ENCODE results near the gene HCAR3. TPM values are rescaled to one million over a fixed set of nuclear protein-coding genes. Genes with fewer than 3 reads are reported as not detected.
A peak's percentile ranks its signal among the peaks of the same experiment; 100 is the strongest.
"Not testable (repeated sequence)": the region's sequence is repeated elsewhere in the genome, so short reads cannot be mapped to it uniquely, and the experiment has no call there.

HCAR3 gene
- total and polyA plus RNA-seq, 5 experiments from 2014 or later, result not detected

DNA sequence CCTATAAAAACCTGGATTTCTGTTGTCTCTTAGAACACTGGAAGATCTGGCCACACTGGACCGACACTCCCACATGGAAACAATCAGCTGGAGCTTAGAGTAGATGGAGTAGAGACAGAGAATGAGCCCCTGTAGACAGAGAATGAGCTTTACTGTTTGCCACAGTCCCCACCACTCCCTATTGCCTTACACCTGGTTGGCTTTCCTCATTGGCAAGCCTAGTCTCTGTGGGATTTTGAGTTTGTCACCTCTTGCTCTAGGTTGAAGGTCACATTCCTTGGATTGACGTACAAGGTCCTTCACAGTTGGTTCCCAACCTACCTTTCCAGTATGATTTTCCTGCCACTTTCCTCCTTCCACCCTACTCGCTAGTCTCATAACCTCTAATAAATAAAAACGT is 16.0 kb upstream of the HCAR3 start:
- H3K27ac Mint-ChIP-seq, result peak overlapping the region in 4 of 10 donors; percentile 2 to 63 (median 32)
- H3K27me3 Mint-ChIP-seq, result peaks cover 0 to 3% (median 0%) of the 10 kb centered on the region in 5 donors
- no peak overlapping the region for H3K4me3 Mint-ChIP-seq
- POLR2A ChIA-PET, result interaction anchor here (0.5 to 0.6 kb wide), 2 partner anchors 85 to 184 kb away, joined by 3 to 6 read pairs; no protein-coding TSS in a partner anchor
- ATAC-seq (no peak), DNase-seq (no peak)
- H3K4me1 Mint-ChIP-seq, result peaks cover 6 to 23% (median 9%) of the 10 kb centered on the region in 4 donors
- peaks cover 0 to 3% (median 0%) of the 10 kb centered on the region in 9 donors for H3K9me3 Mint-ChIP-seq
- no peaks in the 10 kb centered on the region for H3K36me3 Mint-ChIP-seq

GRCh38 chr12:122732170-122732569 is 15.6 kb upstream of the HCAR3 start:
- peaks cover 6 to 23% (median 9%) of the 10 kb centered on the region in 4 donors for H3K4me1 Mint-ChIP-seq
- POLR2A ChIA-PET, result no interaction called here
- H3K9me3 Mint-ChIP-seq, result peaks cover 0 to 3% (median 0%) of the 10 kb centered on the region in 9 donors
- H3K4me3 Mint-ChIP-seq, result peak overlapping the region in 1 of 10 donors; percentile 22
- peaks cover 0 to 3% (median 0%) of the 10 kb centered on the region in 5 donors for H3K27me3 Mint-ChIP-seq
- DNase-seq (no peak), ATAC-seq (no peak)
- H3K27ac Mint-ChIP-seq, result peak overlapping the region in 5 of 10 donors; percentile 2 to 63 (median 18)
- H3K36me3 Mint-ChIP-seq, result no peaks in the 10 kb centered on the region

DNA sequence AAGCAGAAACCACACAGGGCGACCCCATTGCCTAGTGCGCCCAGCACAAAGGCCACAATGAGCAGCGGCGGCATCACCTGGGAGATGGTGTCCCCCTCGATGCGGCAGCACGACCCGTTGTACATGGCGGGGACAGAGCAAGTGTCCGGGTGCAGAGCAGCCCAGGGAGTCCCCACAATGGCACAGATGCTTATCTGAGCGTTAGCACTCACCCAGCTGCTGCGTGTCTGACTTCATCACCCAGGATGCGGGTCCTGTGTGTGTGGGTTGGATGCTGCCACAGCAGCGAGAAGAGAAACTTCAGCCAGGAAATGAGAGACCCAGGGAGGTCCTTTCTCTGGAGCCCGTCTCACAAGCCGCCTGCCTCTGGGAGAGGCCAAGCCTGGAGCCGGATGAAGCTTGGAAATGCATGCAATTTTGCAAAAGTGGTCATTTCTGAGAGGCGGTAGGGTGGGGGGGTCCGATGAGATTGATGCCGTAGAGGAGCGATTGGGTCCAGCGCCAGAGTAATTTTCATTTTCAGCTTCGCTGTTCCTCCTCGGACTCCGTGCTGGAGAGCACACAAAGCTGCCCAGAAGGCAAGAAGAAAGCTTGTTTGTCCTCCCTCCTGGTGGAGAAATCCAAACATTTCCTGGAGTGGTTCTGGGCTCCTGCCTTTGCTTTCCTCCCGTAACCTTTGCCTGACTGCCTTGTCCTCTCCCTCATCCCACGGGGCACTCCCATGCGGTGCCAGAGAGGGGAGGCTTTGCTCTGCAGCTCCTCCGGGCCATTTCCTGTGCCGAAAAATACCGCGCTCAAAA is 13.8 kb upstream of the HCAR3 start, which contains the start of gene HCAR1:
Gene HCAR1 (minus strand): TSS at position 630 of the 800 bp plus-strand sequence. CDS start 505 bp downstream, at position 125.
- Mint-ChIP-seq H3K27me3 (peaks cover 0 to 5% (median 0%) of the 10 kb centered on the region in 5 donors), H3K27ac (peak within 1 kb of the TSS in 1 of 10 donors; percentile 43), H3K36me3 (no peaks in the 10 kb centered on the region), H3K4me3 (peak within 1 kb of the TSS in 1 of 10 donors; percentile 41), H3K4me1 (peaks cover 6 to 33% (median 11%) of the 10 kb centered on the region in 4 donors), H3K9me3 (peaks cover 0 to 3% (median 0%) of the 10 kb centered on the region in 9 donors)
- no peak for DNase-seq
- POLR2A ChIA-PET, result no interaction called here
- peak in 1 of 2 donors; percentile 39 for ATAC-seq

- ATAC-seq (no peak), DNase-seq (no peak)
- Mint-ChIP-seq H3K27me3 (peaks cover 0 to 5% (median 0%) of the 10 kb centered on the region in 5 donors), H3K27ac (no peak overlapping the region), H3K4me1 (peaks cover 6 to 39% (median 11%) of the 10 kb centered on the region in 4 donors), H3K9me3 (peaks cover 0 to 3% (median 0%) of the 10 kb centered on the region in 9 donors), H3K36me3 (no peaks in the 10 kb centered on the region), H3K4me3 (no peak overlapping the region)
- POLR2A ChIA-PET, result no interaction called here
Measured at GRCh38 chr12:122729583-122730214, 13.1 kb upstream of the HCAR3 start.

- Mint-ChIP-seq H3K36me3 (no peaks in the 10 kb centered on the region), H3K27ac (peak overlapping the region in 2 of 10 donors; percentile 0 to 53), H3K9me3 (no peaks in the 10 kb centered on the region), H3K4me1 (peaks cover 0 to 16% (median 1%) of the 10 kb centered on the region in 4 donors), H3K4me3 (no peak overlapping the region), H3K27me3 (peaks cover 0 to 5% (median 0%) of the 10 kb centered on the region in 5 donors)
- DNase-seq, result no peak
- POLR2A ChIA-PET, result no interaction called here
- no peak for ATAC-seq
Measured at GRCh38 chr12:122726080-122726558, 9.5 kb upstream of the HCAR3 start.

DNA sequence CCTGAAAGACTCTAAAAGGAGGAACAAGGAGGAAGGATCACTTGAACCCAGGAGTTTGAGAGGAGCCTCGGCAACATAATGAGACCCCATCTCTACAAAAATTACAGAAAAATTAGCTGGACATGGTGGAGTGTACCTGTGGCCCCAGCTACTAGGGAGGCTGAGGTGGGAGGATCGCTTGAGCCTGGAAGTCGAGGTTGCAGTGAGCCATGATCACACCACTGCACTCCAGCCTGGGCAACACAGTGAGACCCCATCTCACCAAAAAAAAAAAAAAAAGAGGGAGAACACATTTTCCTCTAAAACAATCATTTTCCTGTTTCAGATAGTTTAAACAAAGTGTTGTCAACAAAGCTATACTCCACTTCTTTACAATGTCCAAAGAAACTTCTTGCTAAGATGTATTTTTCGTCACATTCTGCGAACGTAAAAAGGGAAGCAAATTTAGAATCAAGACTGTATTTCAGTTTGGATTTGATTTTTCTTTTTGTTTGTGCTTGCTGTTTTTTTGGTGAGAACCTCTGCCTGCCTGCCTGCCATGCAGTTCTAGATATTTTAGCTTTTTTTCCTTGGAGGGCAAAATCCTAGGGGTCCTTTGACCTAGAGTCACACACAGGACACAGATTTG is 9.0 kb upstream of the HCAR3 start:
- H3K4me3 Mint-ChIP-seq, result no peak overlapping the region
- peak overlapping the region in 2 of 10 donors; percentile 0 to 53 for H3K27ac Mint-ChIP-seq
- ATAC-seq (no peak), DNase-seq (no peak)
- H3K27me3 Mint-ChIP-seq, result peaks cover 0 to 5% (median 0%) of the 10 kb centered on the region in 5 donors
- peaks cover 0 to 16% (median 1%) of the 10 kb centered on the region in 4 donors for H3K4me1 Mint-ChIP-seq
- no peaks in the 10 kb centered on the region for H3K36me3 Mint-ChIP-seq
- POLR2A ChIA-PET, result interaction anchor here (0.7 kb wide), 1 partner anchor 176 kb away, joined by 3 read pairs; no protein-coding TSS in a partner anchor
- H3K9me3 Mint-ChIP-seq, result no peaks in the 10 kb centered on the region

DNA sequence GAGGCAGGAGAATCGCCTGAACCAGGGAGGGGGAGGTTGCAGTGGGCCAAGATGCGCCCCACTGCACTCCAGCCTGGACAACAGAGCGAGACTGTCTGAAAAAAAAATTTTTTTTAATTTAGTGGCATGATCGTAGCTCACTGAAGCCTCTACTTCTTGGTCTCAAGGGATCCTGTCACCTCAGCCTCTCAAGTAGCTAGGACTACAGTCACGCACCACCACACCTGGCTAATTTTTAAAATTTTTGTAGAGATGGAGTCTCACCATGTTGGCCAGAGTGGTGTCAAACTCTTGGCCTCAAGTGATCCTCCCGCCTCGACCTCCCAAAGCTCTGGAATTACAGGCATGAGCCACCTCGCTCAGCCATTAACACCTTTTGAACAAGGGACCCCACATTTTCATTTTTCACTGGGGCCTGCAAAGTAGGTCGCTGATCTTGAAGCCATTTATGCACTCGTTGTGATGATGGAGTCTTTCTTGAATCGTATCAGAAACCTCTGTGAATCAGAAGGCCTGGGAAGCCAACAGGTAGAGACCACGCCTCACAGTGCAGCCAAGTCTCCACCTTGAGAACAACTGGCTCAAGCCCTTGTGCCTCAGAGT is 8.1 kb upstream of the HCAR3 start:
- POLR2A ChIA-PET, result interaction anchor here (0.7 kb wide), 1 partner anchor 176 kb away, joined by 3 read pairs; no protein-coding TSS in a partner anchor
- no peak for ATAC-seq
- peaks cover 0 to 5% (median 0%) of the 10 kb centered on the region in 5 donors for H3K27me3 Mint-ChIP-seq
- DNase-seq, result no peak
- H3K4me1 Mint-ChIP-seq, result peaks cover 0 to 18% (median 1%) of the 10 kb centered on the region in 4 donors
- H3K9me3 Mint-ChIP-seq, result no peaks in the 10 kb centered on the region
- no peaks in the 10 kb centered on the region for H3K36me3 Mint-ChIP-seq
- no peak overlapping the region for H3K4me3 Mint-ChIP-seq
- no peak overlapping the region for H3K27ac Mint-ChIP-seq

DNA sequence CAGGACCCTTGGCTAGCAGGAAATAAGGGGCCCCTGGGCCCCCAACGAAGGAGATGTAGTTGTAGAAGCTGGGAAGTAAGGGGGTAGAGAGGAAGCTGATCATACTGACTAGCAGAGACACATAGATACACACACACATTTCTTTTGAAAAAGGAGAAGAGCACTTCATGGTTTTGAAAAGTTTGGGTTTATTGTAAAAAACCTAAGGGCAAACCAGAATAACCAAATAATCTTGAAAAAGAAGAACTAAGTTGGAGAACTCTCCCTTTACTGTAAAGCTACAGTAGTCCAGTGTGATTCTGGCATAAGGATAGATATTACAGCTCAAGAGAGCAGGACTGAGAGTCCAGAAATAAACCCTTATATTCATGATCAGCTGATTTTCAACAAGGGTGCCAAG is 5.8 kb upstream of the HCAR3 start:
- peaks cover 0 to 18% (median 1%) of the 10 kb centered on the region in 4 donors for H3K4me1 Mint-ChIP-seq
- no peak overlapping the region for H3K27ac Mint-ChIP-seq
- ATAC-seq (no peak), DNase-seq (no peak)
- no peaks in the 10 kb centered on the region for H3K36me3 Mint-ChIP-seq
- no peaks in the 10 kb centered on the region for H3K9me3 Mint-ChIP-seq
- H3K27me3 Mint-ChIP-seq, result peaks cover 0 to 1% (median 0%) of the 10 kb centered on the region in 5 donors
- no peak overlapping the region for H3K4me3 Mint-ChIP-seq
- POLR2A ChIA-PET, result no interaction called here

GRCh38 chr12:122721057-122721545 is 4.5 kb upstream of the HCAR3 start:
- POLR2A ChIA-PET, result interaction anchor here (0.6 kb wide), 1 partner anchor 184 kb away, joined by 4 read pairs; no protein-coding TSS in a partner anchor
- H3K36me3 Mint-ChIP-seq, result no peaks in the 10 kb centered on the region
- ATAC-seq (no peak), DNase-seq (no peak)
- H3K27ac Mint-ChIP-seq, result no peak overlapping the region
- H3K9me3 Mint-ChIP-seq, result no peaks in the 10 kb centered on the region
- peaks cover 0 to 2% (median 0%) of the 10 kb centered on the region in 5 donors for H3K27me3 Mint-ChIP-seq
- no peak overlapping the region for H3K4me3 Mint-ChIP-seq
- H3K4me1 Mint-ChIP-seq, result peaks cover 0 to 14% (median 1%) of the 10 kb centered on the region in 4 donors

DNA sequence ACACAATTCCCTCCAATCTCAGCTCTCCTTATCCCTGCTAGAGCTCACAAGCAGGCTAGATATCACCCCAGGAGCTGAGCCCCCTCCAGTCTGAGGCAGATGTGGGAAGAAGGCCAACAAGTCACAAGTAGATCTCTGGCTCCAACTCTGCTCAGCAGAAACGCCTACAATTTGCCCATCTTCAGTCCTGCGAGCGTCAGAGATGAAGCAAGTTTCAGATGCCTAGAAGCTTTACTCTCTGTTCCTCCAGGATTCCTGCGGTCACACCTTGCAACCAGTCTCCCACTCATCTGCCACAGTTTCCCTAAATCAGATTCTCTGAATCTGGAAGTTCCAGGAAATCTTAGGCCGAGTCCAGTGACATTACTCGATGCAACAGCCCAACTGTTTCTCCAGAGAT is 1.4 kb downstream of the HCAR3 start:
- H3K27ac Mint-ChIP-seq, H3K4me1 Mint-ChIP-seq, POLR2A ChIA-PET, DNase-seq, H3K9me3 Mint-ChIP-seq, ATAC-seq, H3K36me3 Mint-ChIP-seq, H3K27me3 Mint-ChIP-seq: not testable (repeated sequence)
- peak overlapping the region in 1 of 10 donors; percentile 42 for H3K4me3 Mint-ChIP-seq

DNA sequence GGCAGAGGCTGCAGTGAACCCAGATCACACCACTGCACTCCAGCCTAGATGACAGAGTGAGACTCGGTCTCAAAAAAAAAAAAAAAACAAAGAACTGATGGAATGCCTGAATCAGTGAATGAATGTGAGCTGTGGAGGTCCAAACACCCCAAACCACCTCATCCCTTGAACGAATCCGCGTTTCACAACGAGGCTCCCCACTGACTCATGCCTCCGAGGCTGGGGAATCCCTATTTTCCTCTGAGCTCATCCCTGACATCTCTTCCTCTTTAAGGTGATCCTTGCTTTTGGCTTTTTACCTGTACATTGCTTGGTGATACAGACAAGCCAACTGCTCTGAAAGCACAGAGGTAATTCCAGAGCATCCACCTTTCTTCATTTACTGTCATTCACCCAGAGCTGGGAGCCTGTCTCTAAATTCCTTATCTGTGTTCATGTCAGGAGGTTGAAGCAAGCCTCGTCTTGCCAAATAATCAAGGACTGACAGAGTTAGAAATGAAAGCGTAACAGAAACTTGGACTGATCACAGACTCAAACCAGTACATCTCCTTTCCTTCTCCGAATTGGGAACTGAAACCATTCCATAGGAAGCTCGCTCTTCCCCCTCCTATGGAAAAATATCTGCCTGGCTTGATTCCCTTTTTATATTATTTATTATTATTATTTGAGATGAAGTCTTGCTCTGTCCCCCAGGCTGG is 3.0 kb downstream of the HCAR3 start:
- H3K36me3 Mint-ChIP-seq, ATAC-seq, H3K4me1 Mint-ChIP-seq, DNase-seq, H3K27me3 Mint-ChIP-seq, POLR2A ChIA-PET, H3K27ac Mint-ChIP-seq, H3K4me3 Mint-ChIP-seq, H3K9me3 Mint-ChIP-seq: not testable (repeated sequence)

All from naive thymus-derived CD8-positive, alpha-beta T cell (primary cell).